22Rv1 (cell line): ENCODE measurements around the gene CTCFL.

Experiments used
- ZFX ChIP-seq: fragments of 450-650 bp; IDR thresholded peaks from 2 replicates; pipeline ENCODE4 v1.6.1; 2017; ENCODE audit warnings: antibody characterized with exemption, borderline replicate concordance
- TF ChIP-seq, protein P1 (sequence below): fragments of 450-650 bp; IDR thresholded peaks from 2 replicates; pipeline ENCODE4 v1.5.1; 2017; ENCODE audit warnings: mild to moderate bottlenecking

DNA sequence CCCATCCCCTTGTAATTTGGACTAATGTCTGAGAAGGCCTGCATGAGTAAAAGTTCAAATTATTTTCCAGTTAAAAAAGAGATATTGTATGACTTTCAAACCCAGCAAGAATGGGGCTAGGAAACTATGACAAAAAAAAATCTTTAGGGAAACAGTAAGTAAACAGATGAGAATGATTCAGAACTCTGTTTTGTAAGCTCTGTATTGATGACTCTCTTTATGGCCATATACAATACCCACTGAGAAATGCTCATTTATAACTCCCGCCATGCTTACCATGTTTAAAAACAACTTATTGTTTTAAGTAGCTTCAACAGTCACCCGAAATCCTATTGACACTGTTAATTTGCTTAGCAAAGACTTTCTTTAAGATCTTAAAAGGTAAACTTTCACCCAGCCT is 18.8 kb upstream of the CTCFL start:
- TF ChIP-seq, protein P1, sequence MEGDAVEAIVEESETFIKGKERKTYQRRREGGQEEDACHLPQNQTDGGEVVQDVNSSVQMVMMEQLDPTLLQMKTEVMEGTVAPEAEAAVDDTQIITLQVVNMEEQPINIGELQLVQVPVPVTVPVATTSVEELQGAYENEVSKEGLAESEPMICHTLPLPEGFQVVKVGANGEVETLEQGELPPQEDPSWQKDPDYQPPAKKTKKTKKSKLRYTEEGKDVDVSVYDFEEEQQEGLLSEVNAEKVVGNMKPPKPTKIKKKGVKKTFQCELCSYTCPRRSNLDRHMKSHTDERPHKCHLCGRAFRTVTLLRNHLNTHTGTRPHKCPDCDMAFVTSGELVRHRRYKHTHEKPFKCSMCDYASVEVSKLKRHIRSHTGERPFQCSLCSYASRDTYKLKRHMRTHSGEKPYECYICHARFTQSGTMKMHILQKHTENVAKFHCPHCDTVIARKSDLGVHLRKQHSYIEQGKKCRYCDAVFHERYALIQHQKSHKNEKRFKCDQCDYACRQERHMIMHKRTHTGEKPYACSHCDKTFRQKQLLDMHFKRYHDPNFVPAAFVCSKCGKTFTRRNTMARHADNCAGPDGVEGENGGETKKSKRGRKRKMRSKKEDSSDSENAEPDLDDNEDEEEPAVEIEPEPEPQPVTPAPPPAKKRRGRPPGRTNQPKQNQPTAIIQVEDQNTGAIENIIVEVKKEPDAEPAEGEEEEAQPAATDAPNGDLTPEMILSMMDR: no peak
- no peak for TF ChIP-seq ZFX
